DMS153 treated with DMSO at 0.1 percent for 48 hours (cell line): ENCODE results near the gene PPBP.
"Not testable (repeated sequence)": the region's sequence is repeated elsewhere in the genome, so short reads cannot be mapped to it uniquely, and the experiment has no call there.

ENCODE experiments used
- DNase-seq: peaks from one replicate; lab custom pipeline; 2025; ENCODE audit not compliant: unreplicated experiment; lab: John Stamatoyannopoulos, UW

PPBP gene

DNA sequence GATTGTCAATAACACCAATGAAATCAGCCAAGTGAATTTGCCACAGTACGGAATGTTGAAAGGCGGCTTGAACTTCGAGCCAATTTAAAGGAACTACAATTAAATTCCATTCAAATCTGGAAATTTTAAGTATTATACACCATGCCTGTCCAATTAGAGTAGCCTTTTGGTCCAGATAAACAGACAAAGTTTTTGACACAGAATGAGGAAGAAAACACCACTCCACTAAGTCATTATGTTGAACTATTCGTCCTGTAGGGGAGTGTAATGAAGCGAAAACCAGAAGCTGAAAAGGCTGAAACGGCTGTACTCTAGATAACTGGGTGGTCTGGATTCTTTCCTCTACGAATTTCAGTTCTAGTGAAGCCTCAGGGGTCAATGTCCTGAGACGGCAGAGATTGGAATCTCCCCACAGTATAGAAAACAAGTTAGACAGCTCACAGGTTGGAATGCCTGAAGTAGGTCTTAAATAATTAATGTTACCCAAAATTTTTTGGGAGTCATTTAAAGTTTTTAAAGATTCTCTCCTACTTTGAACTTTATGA is 37.5 kb downstream of the PPBP start:
- DNase-seq = not testable (repeated sequence)

DNA sequence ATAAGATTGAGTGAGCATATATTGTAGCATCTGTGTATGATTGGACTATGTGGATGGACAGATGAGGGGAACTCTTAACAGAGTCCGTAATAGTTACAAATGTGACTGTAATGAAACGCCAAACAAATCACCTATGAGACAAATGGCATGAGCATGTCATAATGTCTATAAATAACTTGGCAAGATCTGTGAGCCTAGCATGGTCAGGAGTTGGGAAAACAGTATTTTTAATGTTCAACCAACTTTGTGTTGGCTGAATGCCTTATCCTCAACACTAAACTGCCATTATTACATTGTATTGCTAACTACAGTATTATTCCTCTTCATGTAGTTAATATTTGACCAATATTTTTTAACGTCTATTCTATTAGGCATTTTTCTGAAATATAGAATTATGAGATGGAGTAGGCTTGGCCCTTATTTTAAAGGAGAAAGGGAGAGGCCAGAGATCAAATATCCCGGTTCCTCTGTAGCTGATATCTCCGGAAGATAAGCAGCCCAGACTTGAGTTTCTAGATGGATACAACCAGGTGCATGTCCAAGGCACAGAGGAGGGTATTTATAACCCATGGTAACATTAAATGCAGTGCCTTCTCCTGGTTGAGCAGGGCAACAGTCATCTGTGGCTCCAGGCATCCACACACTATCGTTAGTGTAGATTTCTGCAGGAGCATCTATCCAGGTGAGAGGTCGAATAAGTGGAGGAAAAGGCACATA is 38.8 kb downstream of the PPBP start:
- DNase-seq = no peak

DNA sequence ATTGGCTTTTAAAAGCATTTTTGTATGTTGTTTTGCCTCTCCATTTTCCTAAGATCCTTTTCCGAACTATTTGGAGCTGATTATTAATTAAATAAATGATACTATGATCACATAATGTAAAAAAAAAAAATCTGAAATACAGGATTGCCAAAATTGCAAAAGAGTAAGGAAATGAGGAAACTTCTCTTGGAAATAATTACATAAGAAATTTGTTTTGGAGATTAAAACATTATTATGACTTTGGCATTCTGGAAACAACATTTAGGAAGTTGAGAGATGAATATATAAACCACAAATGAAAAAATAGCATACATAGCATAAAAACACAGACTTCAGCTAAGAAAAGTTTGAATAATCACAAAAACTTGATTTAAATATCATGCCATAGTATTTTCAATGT is 39.7 kb downstream of the PPBP start:
- no peak for DNase-seq

DNA sequence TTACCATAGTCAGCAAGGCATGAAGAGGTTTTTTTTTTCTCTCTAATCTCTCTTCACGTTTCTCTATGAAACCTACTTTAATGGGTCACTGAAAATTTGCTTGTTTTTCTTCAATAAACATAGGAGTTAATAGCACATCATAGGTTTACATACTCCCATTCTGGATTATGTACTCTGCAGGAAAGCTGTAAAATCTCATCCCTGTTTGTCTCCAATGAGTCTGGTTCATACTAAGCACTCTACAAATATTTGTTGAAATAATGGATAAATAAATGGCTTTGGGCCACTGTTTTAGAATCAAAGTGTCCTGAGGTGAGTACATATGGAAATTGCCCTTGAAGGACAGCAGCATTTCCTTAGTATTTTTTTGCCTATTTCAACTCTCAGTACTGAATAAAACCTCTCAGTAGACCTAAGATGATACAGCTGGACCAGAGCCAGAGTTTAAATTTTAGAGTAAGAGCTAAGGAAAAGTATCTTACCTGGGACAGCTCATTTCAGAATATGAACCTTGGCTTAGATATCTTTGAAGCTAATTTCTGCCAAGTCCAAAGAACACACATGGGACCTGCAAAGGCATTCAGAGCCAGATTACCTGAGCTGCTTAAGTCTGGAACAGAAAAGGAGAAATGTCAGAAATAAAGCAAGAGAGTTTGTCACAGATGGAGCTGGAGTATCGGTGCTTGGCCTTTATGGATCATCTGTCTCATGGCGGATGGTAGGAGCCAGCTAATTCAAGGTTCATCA is 40.6 kb downstream of the PPBP start:
- peak; percentile 12 for DNase-seq

DNA sequence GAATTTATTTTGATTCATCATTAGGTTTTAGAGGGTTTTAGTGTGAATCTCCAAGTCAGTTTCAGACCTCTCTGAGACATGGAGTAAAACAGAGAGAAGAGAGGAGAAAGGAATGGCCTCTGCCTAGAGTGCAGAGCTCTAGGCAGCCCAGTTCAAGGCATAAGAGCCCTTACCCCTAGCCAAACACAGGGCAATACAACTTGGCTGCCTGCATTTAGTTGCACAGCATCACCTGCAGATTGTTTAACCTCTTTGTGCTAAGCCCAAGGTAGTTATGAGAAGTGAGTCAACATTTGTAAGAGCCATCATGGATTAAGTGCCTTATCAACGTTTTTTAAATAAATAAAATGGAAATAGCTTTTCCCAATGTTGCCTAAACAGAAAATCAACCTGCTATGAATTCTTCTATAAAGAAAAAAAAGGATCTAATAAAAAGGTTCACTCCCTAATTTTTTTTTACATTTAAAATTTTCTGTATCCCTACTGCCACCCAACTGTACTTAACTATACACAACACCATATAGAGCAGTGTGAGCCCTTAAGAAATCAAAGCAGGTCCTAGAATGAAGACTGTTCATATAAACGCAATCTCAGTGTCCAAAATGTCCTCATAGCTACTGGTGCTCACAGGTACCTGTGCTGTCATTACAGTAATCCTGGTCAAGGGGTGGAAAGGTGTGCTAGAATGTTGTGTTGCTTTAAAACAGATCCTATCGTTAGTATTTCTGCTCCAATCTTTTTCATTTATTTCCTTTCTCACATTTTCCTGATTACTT is 42.1 kb downstream of the PPBP start:
- DNase-seq = peak; percentile 39

DNA sequence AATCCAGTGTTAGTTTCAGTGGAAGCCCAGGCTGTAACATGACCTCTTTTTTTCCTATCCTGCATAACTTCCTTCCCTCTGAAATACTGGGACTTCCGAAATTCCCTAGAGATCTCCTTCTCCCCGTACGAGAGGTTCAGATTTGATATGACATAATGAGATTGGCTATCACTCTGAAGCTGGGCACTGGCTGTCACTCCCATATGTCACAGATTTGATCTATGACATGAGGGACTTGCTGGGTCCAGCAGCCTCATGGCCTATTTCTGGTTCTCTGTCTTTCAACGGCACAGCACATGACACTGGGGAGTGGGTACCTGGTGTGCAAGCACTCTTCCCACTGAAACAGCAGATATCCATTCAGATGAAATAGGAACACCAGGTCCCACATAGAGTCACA is 42.9 kb downstream of the PPBP start:
- no peak for DNase-seq

DNA sequence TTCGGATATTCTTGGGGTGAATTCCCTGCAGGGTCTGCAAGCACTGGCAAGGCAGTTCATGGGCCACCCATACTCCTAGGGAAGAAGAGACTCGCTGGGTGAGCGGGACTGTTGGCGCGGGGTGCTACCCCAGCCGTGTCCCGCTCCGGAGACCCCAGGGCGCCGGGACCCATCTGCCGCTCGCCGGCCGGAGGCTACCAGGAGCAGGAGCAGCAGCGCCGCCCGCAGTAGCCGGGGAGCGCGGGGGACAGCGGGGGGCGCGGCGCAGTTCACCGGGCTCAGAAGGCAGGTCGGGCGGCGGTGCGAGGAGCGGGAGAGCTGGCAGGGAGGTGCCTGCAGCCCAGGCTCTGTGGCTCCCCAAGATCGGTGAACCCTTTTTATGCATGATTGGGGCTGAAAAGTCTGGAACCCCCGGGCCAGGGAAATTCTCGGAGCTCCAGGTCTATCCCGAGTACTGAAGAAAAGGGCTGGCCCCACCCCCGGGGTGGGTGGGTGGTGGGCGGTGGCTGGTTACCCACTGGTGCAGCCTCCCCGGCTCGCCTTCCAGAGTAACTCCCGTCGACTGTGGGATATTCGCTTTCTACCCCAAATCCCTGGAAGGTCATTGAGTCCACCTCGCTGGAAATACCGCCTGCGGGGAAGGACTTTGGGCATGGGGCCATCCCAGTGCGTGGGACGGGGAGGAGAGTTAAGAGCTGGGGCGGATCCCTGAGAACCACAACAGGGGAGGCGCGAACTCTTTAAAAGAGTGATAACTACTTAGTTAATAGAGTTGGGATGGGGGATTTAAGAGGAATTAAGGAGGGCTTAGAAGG is 43.7 kb downstream of the PPBP start:
- DNase-seq = no peak

DNA sequence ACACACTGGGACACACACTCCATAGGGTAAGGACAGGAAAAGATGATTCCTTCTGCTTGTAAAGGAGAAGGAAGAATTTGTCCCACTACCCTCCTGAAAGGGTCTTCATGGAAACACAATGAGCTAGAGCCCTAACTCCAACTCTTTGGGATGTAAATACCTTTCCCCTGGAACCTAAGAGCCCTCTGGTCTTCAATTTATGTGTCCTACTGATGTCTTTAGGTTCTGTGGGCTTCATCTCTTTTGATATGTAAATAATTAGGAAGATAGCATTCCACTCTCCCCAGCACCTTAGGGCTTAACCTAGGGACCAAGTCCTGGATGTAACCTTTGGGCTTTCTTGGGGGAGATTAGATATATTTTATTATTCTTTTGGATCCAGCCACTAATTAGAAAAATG is 44.4 kb downstream of the PPBP start:
- DNase-seq = no peak

DNA sequence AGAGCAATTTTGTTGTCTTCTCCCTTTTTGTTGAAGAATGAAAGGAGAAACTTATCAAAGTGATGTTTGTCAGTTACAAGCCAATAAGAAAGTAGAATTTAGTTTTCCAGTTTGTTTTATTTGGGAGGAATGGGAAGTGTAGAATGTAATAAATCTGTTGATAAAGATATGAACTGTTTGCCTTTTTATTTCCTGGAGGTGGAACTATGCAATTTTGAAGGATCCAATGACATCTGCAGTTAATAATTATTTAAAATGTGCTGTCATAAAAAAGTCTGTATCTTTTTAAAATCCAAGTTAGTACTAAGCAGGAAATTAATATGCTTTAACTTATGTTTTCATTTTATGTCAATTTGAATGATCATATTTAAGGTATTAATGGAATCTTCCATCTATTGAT is 51.0 kb downstream of the PPBP start:
- no peak for DNase-seq
